ENCODE measurements around the gene SMIM36. TPM values are rescaled to one million over a fixed set of nuclear protein-coding genes. Genes with fewer than 3 reads are reported as not detected.
A peak's percentile ranks its signal among the peaks of the same experiment; 100 is the strongest.

The SMIM36 gene
- total RNA-seq, 1 experiment from 2014 or later, result not detected

DNA sequence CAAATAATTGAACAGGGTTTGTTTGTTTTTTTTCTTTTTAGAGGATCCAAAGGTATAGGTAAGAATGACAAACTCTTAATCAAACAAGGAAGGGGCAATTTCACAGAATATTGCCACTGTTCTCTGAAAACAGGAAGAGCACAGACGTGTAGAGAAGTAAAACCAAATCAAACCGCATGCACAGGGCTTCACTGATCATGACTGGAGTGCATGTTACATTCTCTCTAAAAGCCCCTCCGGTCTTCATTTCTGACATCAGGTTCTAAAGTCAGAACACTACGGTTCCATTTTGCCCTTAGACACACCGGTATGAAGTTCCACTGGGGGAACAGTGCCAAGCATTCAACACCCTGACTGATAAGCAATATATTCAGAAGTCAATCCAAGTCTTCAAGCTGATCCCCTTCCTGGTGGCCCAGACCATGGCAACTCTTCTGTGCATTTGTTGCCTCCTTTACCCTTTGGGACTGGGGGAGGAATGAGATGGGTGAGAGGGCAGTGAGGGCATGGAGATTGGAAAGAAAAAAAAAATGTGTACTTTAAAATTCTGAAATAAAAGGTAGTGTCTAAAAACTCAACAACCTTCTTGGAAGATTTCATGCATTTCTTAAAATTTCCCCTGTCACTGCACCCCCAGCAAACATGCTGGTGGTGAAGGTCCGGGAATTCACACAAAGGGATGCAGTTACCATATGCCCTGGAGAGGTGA lies 91.0 kb downstream of the SMIM36 start:
- peaks cover 13% of the 10 kb centered on the region for H3K36me3 Mint-ChIP-seq
- DNase-seq (ENCODE audit: low spot score) (no peak), ATAC-seq (no peak)
- peak overlapping the region; percentile 58; the same call in 1 of the 2 replicates for H3K27ac Mint-ChIP-seq
- ChIA-PET POLR2A (no interaction called here), CTCF (interaction anchor here (1.2 to 1.4 kb wide), 2 partner anchors 93 to 94 kb away, joined by 5 read pairs; no protein-coding TSS in a partner anchor)
- no peaks in the 10 kb centered on the region for H3K27me3 Mint-ChIP-seq (ENCODE audit: low read depth)
- H3K4me3 Mint-ChIP-seq, result peak overlapping the region; percentile 84
- no peaks in the 10 kb centered on the region for H3K9me3 Mint-ChIP-seq
- H3K4me1 Mint-ChIP-seq, result peaks cover 37% of the 10 kb centered on the region
- TF ChIP-seq GABPB1 (CRISPR knock-in tag; IDR thresholded peaks at IDR 0.05) (peak; percentile 33; the same call in 1 of the 2 replicates), ZNF121 (CRISPR knock-in tag; IDR thresholded peaks at IDR 0.05) (no peak), IRF2 (CRISPR knock-in tag; IDR thresholded peaks at IDR 0.05; ENCODE audit: borderline replicate concordance, low read depth) (no peak), EMX1 (CRISPR knock-in tag; IDR thresholded peaks at IDR 0.05) (no peak), ZNF423 (CRISPR knock-in tag; IDR thresholded peaks at IDR 0.05) (no peak)
- TF ChIP-seq, protein P1, sequence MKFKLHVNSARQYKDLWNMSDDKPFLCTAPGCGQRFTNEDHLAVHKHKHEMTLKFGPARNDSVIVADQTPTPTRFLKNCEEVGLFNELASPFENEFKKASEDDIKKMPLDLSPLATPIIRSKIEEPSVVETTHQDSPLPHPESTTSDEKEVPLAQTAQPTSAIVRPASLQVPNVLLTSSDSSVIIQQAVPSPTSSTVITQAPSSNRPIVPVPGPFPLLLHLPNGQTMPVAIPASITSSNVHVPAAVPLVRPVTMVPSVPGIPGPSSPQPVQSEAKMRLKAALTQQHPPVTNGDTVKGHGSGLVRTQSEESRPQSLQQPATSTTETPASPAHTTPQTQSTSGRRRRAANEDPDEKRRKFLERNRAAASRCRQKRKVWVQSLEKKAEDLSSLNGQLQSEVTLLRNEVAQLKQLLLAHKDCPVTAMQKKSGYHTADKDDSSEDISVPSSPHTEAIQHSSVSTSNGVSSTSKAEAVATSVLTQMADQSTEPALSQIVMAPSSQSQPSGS (CRISPR knock-in tag; IDR thresholded peaks at IDR 0.05; ENCODE audit: borderline replicate concordance, low read depth), result no peak
- TF ChIP-seq, protein P2, sequence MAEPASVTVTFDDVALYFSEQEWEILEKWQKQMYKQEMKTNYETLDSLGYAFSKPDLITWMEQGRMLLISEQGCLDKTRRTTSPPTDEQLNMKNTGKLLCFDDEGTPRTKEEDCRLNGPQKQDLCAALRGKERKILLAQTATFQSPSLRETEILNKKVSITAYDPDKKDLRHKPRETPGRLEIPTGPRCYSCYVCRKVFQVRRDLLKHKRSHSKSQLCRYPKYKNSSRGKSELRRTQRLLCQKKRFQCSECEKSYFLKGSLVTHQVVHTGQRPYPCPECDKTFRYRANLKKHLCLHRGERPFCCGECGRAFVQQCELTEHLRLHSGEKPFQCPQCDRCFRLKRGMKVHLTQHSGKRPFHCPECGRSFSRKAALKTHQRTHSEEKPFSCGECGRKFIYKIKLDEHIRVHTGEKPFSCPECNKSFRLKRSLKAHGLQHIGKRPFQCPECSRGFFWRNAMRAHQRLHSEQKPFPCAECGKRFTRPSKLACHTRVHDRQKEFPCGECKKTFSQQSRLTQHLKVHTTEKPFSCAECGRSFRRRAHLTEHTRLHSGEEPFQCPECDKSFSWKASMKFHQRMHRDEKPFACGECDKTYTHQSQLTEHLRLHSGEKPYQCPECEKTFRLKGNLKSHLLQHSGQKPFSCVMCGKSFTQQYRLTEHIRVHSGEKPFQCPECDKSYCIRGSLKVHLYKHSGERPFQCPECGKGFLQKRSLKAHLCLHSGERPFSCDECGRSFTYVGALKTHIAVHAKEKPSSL (CRISPR knock-in tag; conservative IDR thresholded peaks at IDR 0.05), result no peak
- TF ChIP-seq, protein P3, sequence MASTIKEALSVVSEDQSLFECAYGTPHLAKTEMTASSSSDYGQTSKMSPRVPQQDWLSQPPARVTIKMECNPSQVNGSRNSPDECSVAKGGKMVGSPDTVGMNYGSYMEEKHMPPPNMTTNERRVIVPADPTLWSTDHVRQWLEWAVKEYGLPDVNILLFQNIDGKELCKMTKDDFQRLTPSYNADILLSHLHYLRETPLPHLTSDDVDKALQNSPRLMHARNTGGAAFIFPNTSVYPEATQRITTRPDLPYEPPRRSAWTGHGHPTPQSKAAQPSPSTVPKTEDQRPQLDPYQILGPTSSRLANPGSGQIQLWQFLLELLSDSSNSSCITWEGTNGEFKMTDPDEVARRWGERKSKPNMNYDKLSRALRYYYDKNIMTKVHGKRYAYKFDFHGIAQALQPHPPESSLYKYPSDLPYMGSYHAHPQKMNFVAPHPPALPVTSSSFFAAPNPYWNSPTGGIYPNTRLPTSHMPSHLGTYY (CRISPR knock-in tag; IDR thresholded peaks at IDR 0.05), result no peak

DNA sequence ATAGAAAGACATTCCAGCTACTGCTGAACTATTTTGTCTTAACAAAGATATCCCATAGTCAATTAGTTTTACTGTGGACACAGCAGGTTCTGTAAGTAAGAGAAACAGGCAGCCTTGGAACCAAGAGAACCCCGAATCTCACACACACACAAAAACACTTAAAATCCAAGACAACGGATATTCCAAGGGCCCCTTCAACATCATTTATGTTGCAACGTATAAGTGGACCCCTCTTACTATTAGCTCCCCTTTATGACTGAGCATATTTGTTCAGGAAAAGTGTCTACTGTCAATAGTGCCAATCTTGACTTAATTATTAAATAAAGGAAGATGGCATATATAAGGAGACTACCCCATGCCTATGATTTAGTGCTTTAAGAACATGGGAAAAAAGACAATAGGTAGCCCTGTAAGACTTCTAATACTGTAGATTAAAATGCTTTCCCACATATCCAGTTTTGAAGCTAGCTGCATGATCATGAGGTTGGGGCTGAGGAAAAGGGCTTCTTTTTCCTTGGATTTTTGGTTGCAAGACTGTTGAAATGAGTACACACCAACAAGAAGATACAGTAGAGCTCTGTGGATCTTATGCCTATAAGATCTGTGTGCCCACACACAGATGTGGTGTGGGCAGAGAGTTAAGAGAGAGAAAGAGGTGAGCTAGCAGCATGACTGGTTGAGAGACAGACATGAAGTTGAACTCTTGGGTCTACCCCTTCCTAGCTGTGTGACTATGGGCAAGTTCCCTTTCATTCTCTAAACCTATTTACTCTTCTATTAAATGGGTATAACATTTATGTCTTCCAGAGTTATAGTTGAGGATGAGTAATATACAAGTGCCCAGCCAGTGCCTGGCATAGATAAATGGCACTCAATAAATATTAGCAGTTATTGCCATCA lies 92.6 kb downstream of the SMIM36 start:
- Mint-ChIP-seq H3K4me1 (peaks cover 37% of the 10 kb centered on the region), H3K36me3 (peaks cover 18% of the 10 kb centered on the region), H3K27me3 (ENCODE audit: low read depth) (no peaks in the 10 kb centered on the region), H3K27ac (no peak overlapping the region), H3K4me3 (no peak overlapping the region), H3K9me3 (no peaks in the 10 kb centered on the region)
- ChIA-PET POLR2A (no interaction called here), CTCF (no interaction called here)
- TF ChIP-seq KAT7 (CRISPR knock-in tag; IDR thresholded peaks at IDR 0.05; ENCODE audit: borderline replicate concordance) (no peak), GRHL2 (CRISPR knock-in tag; IDR thresholded peaks at IDR 0.05; ENCODE audit: insufficient replicate concordance, severe bottlenecking) (no peak), ESRRA (CRISPR knock-in tag; IDR thresholded peaks at IDR 0.05; ENCODE audit: borderline replicate concordance) (no peak), MXD4 (CRISPR knock-in tag; IDR thresholded peaks at IDR 0.05; ENCODE audit: borderline replicate concordance) (no peak), ZBTB21 (CRISPR knock-in tag; IDR thresholded peaks at IDR 0.05; ENCODE audit: borderline replicate concordance) (no peak), CBFB (CRISPR knock-in tag; IDR thresholded peaks at IDR 0.05; ENCODE audit: low read depth) (no peak)
- TF ChIP-seq, protein P3 (CRISPR knock-in tag; IDR thresholded peaks at IDR 0.05), result no peak
- TF ChIP-seq, protein P4, sequence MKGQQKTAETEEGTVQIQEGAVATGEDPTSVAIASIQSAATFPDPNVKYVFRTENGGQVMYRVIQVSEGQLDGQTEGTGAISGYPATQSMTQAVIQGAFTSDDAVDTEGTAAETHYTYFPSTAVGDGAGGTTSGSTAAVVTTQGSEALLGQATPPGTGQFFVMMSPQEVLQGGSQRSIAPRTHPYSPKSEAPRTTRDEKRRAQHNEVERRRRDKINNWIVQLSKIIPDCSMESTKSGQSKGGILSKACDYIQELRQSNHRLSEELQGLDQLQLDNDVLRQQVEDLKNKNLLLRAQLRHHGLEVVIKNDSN (CRISPR knock-in tag; IDR thresholded peaks at IDR 0.05), result no peak
- TF ChIP-seq, protein P5, sequence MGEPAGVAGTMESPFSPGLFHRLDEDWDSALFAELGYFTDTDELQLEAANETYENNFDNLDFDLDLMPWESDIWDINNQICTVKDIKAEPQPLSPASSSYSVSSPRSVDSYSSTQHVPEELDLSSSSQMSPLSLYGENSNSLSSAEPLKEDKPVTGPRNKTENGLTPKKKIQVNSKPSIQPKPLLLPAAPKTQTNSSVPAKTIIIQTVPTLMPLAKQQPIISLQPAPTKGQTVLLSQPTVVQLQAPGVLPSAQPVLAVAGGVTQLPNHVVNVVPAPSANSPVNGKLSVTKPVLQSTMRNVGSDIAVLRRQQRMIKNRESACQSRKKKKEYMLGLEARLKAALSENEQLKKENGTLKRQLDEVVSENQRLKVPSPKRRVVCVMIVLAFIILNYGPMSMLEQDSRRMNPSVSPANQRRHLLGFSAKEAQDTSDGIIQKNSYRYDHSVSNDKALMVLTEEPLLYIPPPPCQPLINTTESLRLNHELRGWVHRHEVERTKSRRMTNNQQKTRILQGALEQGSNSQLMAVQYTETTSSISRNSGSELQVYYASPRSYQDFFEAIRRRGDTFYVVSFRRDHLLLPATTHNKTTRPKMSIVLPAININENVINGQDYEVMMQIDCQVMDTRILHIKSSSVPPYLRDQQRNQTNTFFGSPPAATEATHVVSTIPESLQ (CRISPR knock-in tag; IDR thresholded peaks at IDR 0.05), result no peak
- DNase-seq (ENCODE audit: low spot score) (no peak), ATAC-seq (no peak)
